H7 (cell line): ENCODE results near the gene RNASEH1. TPM values are rescaled to one million over a fixed set of nuclear protein-coding genes. Genes with fewer than 3 reads are reported as not detected.
"Not testable (repeated sequence)": the region's sequence is repeated elsewhere in the genome, so short reads cannot be mapped to it uniquely, and the experiment has no call there.

ENCODE experiments used
- DNase-seq: peaks from one replicate; pipeline ENCODE4 v3.0.0; 2012
- H3K27me3 ChIP-seq: 2 replicates; pipeline ENCODE4 v1.6.0; 2011; ENCODE audit warnings: mild to moderate bottlenecking, low read length; ENCODE audit not compliant: control insufficient read depth, insufficient read depth
- H3K36me3 ChIP-seq: replicated peaks from 2 replicates; pipeline ENCODE4 v1.5.1; 2011; ENCODE audit warnings: low read length; ENCODE audit not compliant: control insufficient read depth, insufficient read depth
- H3K4me3 ChIP-seq: 2 replicates; pipeline ENCODE4 v1.5.1; 2011; ENCODE audit warnings: low read depth, mild to moderate bottlenecking, control low read depth, low read length, moderate library complexity; ENCODE audit not compliant: insufficient read depth
- total RNA-seq: library from RNA; depleted of rRNA; stranded (reverse); fragments of >200 nt; shearing (Covaris generic); gene quantifications from 2 replicates; pipeline ENCODE4 v1.2.3, GENCODE V29; 2014

The RNASEH1 gene
- total RNA-seq, 1 experiment from 2014 or later, result 40.4 TPM

GRCh38 chr2:3581367-3582262 lies 23.5 kb upstream of the RNASEH1 start:
- Histone ChIP-seq H3K27me3 (no peaks in the 10 kb centered on the region), H3K36me3 (peaks cover 40% of the 10 kb centered on the region), H3K4me3 (no peak overlapping the region)
- DNase-seq, result no peak

GRCh38 chr2:3580449-3580848 lies 22.3 kb upstream of the RNASEH1 start:
- peaks cover 43% of the 10 kb centered on the region for H3K36me3 ChIP-seq
- H3K4me3 ChIP-seq, result no peak overlapping the region
- no peak for DNase-seq
- no peaks in the 10 kb centered on the region for H3K27me3 ChIP-seq

- H3K36me3 ChIP-seq, result peaks cover 43% of the 10 kb centered on the region
- DNase-seq, result no peak
- no peaks in the 10 kb centered on the region for H3K27me3 ChIP-seq
- H3K4me3 ChIP-seq, result no peak overlapping the region
These were observed 20.9 kb upstream of the RNASEH1 start for GRCh38 chr2:3578987-3579386.

GRCh38 chr2:3576263-3576630 lies 18.1 kb upstream of the RNASEH1 start:
- H3K27me3 ChIP-seq, DNase-seq: not testable (repeated sequence)
- Histone ChIP-seq H3K36me3 (peaks cover 38% of the 10 kb centered on the region), H3K4me3 (peak overlapping the region; percentile 90)

- H3K36me3 ChIP-seq, result peaks cover 34% of the 10 kb centered on the region
- DNase-seq, result peak; percentile 65
- peak overlapping the region; percentile 90 for H3K4me3 ChIP-seq
- H3K27me3 ChIP-seq, result no peaks in the 10 kb centered on the region
These were observed 17.6 kb upstream of the RNASEH1 start for GRCh38 chr2:3575534-3576262.

GRCh38 chr2:3574155-3574554 lies 16.0 kb upstream of the RNASEH1 start:
- Histone ChIP-seq H3K36me3 (peaks cover 21% of the 10 kb centered on the region), H3K4me3 (no peak overlapping the region)
- no peak for DNase-seq

GRCh38 chr2:3572620-3573019 lies 14.5 kb upstream of the RNASEH1 start:
- no peak overlapping the region for H3K4me3 ChIP-seq
- DNase-seq, result no peak
- no peaks in the 10 kb centered on the region for H3K27me3 ChIP-seq
- peaks cover 7% of the 10 kb centered on the region for H3K36me3 ChIP-seq

More at GRCh38 chr2:3574155-3574554, 16.0 kb upstream of the RNASEH1 start:
- no peaks in the 10 kb centered on the region for H3K27me3 ChIP-seq

- DNase-seq, result no peak
- Histone ChIP-seq H3K36me3 (peaks cover 2% of the 10 kb centered on the region), H3K27me3 (no peaks in the 10 kb centered on the region), H3K4me3 (no peak overlapping the region)
These were observed 13.2 kb upstream of the RNASEH1 start for GRCh38 chr2:3571284-3571683.

- not testable (repeated sequence) for DNase-seq, H3K36me3 ChIP-seq, H3K4me3 ChIP-seq
These were observed 11.5 kb upstream of the RNASEH1 start for GRCh38 chr2:3569656-3570055.

GRCh38 chr2:3566806-3567205 lies 8.7 kb upstream of the RNASEH1 start:
- Histone ChIP-seq H3K4me3 (no peak overlapping the region), H3K36me3 (no peaks in the 10 kb centered on the region), H3K27me3 (no peaks in the 10 kb centered on the region)
- no peak for DNase-seq

More at GRCh38 chr2:3569656-3570055, 11.5 kb upstream of the RNASEH1 start:
- H3K27me3 ChIP-seq, result not testable (repeated sequence)

GRCh38 chr2:3565117-3565516 lies 7.0 kb upstream of the RNASEH1 start:
- Histone ChIP-seq H3K27me3 (no peaks in the 10 kb centered on the region), H3K36me3 (no peaks in the 10 kb centered on the region; the same call in 1 of the 2 replicates), H3K4me3 (no peak overlapping the region)
- DNase-seq, result no peak

GRCh38 chr2:3563521-3563976 lies 5.4 kb upstream of the RNASEH1 start:
- Histone ChIP-seq H3K4me3 (no peak overlapping the region), H3K27me3 (no peaks in the 10 kb centered on the region), H3K36me3 (no peaks in the 10 kb centered on the region; the same call in 1 of the 2 replicates)
- DNase-seq, result no peak

- DNase-seq, result no peak
- Histone ChIP-seq H3K27me3 (no peaks in the 10 kb centered on the region), H3K36me3 (peaks cover 17% of the 10 kb centered on the region), H3K4me3 (peak overlapping the region; percentile 97)
These were observed 411 bp downstream of the RNASEH1 start for GRCh38 chr2:3557639-3558204.

GRCh38 chr2:3553946-3554345 lies 4.2 kb downstream of the RNASEH1 start:
- H3K36me3 ChIP-seq, result peaks cover 41% of the 10 kb centered on the region
- H3K4me3 ChIP-seq, result no peak overlapping the region
- no peaks in the 10 kb centered on the region for H3K27me3 ChIP-seq
- no peak for DNase-seq
